HL-60/S4 (cell line): ENCODE data around the gene LIN7C.

Experiments used
- in situ Hi-C: fragments of 300-500 bp; cut with MboI; formaldehyde crosslinking; loops from 2 replicates; pipeline ENCODE4 v1.14.3; 2022; ENCODE audit warnings: low sequenced_read_pairs

LIN7C gene

GRCh38 chr11:27471589-27472397 is 34.8 kb downstream of the LIN7C start:
- in situ Hi-C loops, result loop anchor here (25.0 kb wide), 1 partner anchor 284 kb away; no protein-coding TSS in a partner anchor

DNA sequence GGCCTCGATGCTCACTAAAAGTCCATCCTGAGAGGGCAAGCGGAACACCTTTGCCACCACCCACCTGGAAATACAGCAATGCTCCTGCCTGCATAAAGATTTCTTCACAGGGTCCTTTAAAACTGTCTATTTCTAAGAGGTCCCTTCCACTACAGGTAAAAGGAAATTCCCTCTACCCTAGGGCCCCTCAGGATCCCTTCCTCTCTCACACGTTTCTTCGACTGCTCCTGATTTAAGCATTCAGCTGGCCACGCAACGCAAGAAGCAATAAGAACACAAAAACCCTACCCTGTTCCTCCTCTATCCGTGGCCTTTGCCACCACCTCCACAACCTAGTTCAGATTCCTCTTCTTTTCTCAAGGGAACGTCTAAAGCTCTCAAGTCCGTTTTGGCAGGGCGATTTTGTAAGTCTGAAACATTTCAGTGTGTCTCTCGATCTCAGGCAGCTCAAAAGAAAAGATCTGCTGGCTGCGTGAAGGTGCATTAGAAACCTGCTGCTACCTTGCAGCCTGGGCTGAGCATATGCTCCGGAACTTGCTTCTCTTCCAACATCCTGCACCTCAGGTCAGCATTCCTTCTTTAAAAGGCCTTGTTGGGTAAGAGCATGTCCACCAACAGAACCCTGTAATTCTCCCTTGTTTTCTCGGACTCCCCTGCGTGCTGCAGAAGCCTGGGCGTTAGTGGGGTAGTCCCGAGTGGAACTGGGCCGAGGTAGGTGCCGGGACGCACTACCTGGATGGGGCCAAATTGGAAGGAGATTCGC is 35.6 kb downstream of the LIN7C start:
- in situ Hi-C loops, result loop anchor here (25.0 kb wide), 1 partner anchor 284 kb away; no protein-coding TSS in a partner anchor

DNA sequence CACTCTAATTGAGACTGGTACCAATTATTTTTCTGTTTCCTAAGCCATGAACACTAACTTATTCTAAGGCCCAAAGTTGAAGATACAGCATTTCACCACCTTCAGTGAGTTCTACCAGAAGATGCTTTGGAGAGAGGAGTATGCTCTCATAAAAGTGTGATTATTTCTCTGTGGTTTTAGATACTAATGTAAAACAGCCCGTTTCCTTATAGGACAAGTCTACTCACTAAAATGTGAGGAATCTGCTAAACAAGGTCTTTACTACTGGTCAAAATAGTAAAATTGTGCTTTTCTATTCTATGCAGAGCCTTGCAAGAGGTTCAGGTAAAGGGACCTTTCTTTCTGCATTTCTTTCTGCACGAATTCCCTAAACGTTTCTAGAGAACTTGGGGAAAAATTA is 36.4 kb downstream of the LIN7C start:
- in situ Hi-C loops, result loop anchor here (25.0 kb wide), 1 partner anchor 283 kb away; no protein-coding TSS in a partner anchor

DNA sequence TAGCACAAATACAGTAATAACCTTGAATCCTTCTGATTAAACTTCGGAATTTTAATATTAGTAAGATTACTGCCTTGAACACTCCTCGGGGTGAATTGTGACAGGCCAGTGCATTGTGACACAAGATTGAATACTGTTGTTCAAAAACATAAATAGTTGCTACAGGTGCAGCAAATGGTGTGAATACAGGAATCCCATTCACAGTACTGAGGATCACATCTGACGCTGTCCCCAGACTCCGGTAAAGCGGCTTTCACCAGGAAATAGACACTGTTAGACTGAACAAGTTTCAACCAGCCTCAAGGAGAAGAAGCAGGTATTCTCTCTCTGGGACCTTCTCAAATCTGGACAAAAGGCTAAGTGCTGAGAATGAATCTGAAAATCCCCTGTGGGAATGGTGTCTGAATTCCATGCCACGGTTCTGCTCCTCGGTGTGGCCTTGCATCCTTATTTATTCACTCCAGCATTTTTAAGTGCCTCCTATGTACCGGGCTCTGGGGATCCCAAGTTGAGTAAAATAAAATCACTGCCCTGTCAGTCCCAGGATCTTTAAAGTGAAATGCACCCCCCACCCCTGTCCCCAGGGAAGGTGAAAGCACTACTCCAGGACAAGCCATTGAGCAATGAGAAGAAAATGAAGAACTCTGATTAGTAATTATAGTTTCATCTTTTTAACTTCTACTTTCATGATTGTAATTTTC is 37.4 kb downstream of the LIN7C start:
- in situ Hi-C loops, result loop anchor here (25.0 kb wide), 1 partner anchor 282 kb away; no protein-coding TSS in a partner anchor

- in situ Hi-C loops, result loop anchor here (25.0 kb wide), 1 partner anchor 281 kb away; no protein-coding TSS in a partner anchor
These were observed 38.2 kb downstream of the LIN7C start for GRCh38 chr11:27468209-27468994.

DNA sequence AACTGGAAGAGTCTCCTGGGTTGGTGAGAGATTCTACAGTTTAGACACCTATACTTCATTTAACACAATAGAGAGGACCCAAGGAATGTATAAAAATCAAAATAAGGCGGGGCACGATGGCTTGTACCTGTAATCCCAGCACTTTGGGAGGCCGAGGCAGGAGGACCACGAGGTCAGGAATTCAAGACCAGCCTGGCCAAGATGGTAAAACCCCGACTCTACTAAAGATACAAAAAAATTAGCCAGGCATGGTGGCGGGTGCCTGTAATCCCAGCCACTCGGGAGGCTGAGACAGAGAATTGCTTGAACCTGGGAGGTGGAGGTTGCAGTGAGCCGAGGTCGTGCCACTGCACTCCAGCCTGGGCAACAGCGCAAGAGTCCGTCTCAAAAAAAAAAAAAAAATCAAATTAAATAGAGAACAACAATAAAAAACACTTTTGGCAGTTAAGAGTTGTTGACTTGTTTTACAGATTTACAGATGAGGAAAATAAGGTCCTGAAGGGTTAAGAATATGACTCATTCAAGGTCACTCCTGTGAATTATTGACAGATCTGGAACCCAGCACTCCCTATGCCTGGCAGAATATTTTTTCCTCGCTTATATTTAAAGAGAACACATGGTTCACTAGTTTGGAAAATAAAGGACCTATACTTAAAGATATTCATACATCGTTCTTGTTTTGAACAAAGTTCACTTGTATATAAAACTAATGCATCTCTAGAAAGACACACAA is 39.2 kb downstream of the LIN7C start:
- in situ Hi-C loops, result loop anchor here (25.0 kb wide), 1 partner anchor 280 kb away; no protein-coding TSS in a partner anchor

DNA sequence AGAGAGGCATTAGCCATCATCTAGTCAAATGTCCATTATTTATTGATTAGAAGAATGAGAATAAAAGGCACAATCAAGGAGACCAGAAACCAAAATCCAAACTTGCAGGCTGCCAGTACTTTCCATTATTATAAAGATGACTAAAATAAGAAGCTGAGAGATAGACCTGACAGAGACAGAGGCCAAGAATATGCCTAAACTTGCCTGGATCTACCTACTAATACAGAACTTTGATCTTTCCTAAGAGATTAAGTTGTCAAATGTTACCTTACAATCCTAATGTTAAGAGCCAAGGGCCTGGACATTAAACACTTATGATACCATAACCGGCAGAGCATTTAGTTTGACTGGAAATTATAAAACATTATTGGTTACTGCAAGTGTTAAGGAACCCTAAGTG is 40.2 kb downstream of the LIN7C start:
- in situ Hi-C loops, result loop anchor here (25.0 kb wide), 1 partner anchor 279 kb away; no protein-coding TSS in a partner anchor

GRCh38 chr11:27465629-27466028 is 40.9 kb downstream of the LIN7C start:
- in situ Hi-C loops, result loop anchor here (25.0 kb wide), 1 partner anchor 278 kb away; no protein-coding TSS in a partner anchor

DNA sequence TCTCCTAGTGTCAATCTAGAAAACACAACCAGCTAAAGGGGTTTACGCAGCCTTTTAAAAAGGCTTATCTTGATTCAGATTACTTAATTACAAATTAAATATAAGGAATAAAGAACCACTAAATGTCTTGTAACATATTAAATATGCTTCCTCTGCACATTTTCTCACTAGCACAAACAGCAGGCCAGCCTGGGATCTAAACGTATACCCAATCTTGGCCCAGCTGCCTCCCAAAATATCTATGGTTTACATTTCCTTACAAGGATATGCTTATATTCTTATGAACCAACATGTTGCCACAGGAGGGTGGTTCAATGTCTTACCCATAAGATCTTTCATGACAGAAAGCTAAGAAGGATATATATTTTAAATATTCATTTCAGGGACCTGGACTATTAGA is 41.7 kb downstream of the LIN7C start:
- in situ Hi-C loops, result loop anchor here (25.0 kb wide), 1 partner anchor 278 kb away; no protein-coding TSS in a partner anchor

GRCh38 chr11:27464289-27464696 is 42.3 kb downstream of the LIN7C start:
- in situ Hi-C loops, result loop anchor here (25.0 kb wide), 1 partner anchor 277 kb away; no protein-coding TSS in a partner anchor

DNA sequence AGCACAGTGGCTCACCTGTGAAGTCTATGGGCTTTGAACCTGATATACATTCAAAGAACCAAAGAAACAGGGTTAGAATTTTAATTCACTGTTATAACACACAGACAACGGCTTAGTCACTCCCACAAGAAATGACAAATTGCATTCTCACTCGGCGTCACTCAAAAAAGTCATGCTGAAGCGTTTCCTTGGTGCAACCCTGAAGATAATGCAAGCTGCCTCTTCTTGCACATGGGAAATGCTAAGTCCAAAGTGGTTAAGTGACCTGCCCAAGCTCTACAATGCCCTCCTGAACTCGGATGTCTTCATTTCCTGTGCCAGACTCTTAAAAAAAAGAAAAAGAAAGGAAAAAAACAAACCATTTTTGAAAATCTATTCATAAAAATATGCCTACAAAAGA is 44.0 kb downstream of the LIN7C start:
- in situ Hi-C loops, result loop anchor here (25.0 kb wide), 1 partner anchor 275 kb away; no protein-coding TSS in a partner anchor

DNA sequence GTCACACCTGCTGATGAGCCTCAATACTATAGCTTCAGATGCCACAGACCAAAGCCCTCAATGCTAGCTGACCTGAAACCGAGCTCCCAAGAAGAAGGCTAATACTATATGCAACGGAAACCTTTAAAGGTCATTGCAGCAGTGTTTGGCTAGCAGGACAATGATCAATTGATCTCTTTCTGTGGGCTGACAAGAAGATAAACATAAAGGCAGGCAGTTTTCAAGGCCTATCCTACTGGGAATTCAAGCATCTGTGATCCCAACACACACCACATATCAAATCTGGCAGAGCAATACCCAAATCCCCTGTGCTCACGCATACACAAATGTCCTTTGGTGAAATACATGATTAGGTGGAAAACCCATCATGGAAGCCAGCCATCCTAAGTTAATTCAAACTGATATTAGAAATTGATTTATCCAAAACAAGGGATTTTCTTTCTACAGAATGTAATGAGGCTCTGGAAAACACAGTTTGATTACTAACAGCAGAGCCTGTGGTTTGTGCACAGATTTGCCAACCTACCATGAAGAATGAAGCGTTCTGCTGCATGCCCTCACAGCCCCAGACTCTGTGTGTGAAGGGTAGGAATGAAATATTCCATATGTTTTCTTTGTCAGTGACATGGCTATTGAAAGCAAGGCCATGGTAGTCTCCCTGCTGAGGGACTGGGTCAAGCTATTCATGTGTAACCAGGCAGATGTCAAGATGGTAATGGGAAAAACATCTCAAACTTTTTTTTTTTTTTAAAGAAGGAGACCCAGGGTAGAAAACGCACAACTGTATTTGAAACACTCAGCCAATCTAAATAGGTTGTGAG is 46.2 kb downstream of the LIN7C start:
- in situ Hi-C loops, result loop anchor here (25.0 kb wide), 1 partner anchor 273 kb away; no protein-coding TSS in a partner anchor

DNA sequence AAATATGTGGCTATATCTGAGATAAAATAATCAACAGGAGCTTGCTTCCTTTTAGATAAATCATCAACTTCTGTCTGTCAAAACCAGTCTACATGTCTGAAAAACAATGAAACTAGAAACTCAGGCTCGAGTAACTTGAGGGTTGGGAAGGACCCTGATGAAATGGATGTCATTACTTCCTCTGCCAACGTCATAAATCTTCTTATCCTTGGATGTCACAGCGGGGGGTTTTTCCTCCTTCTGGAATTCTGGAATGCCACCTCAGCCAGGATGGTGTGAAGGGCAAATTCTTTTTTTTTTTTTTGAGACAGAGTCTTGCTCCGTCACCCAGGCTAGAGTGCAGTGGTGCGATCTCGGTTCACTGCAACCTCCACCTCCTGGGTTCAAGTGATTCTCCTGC is 47.4 kb downstream of the LIN7C start:
- in situ Hi-C loops, result loop anchor here (25.0 kb wide), 1 partner anchor 272 kb away; no protein-coding TSS in a partner anchor

- in situ Hi-C loops, result loop anchor here (25.0 kb wide), 1 partner anchor 271 kb away; no protein-coding TSS in a partner anchor
These were observed 48.4 kb downstream of the LIN7C start for GRCh38 chr11:27458182-27458581.

- in situ Hi-C loops, result loop anchor here (25.0 kb wide), 1 partner anchor 270 kb away; no protein-coding TSS in a partner anchor
These were observed 49.7 kb downstream of the LIN7C start for GRCh38 chr11:27456795-27457329.

- in situ Hi-C loops, result loop anchor here (25.0 kb wide), 1 partner anchor 269 kb away; no protein-coding TSS in a partner anchor
These were observed 50.3 kb downstream of the LIN7C start for GRCh38 chr11:27456140-27456794.

GRCh38 chr11:27455667-27456066 is 50.9 kb downstream of the LIN7C start:
- in situ Hi-C loops, result loop anchor here (25.0 kb wide), 1 partner anchor 268 kb away; no protein-coding TSS in a partner anchor
